Measurements from ENCODE around the gene ALDH7A1. TPM values are rescaled to one million over a fixed set of nuclear protein-coding genes. Genes with fewer than 3 reads are reported as not detected.

ALDH7A1 gene
- 10 to 100 TPM in 4 of 7 donors, 1 to 10 TPM in 3; 8.0 to 18.3 (median 13.4) TPM for total RNA-seq
- polyA plus RNA-seq = 10 to 100 TPM; 10.8 to 13.7 (median 11.6) TPM
- long read RNA-seq, donor 1, full-length matches to known transcripts = 20 of 26 reads
- long read RNA-seq, donor 1, partial matches to known transcripts = 6 of 26 reads
- long read RNA-seq, donor 1, other reads (novel, unspliced or antisense) = 0 of 26 reads
- long read RNA-seq, donor 2, full-length matches to known transcripts = 11 of 36 reads
- long read RNA-seq, donor 2, partial matches to known transcripts = 13 of 36 reads
- long read RNA-seq, donor 2, other reads (novel, unspliced or antisense) = 12 of 36 reads

- peak; percentile 87 for DNase-seq
- H3K4me1 ChIP-seq = peaks cover 0 to 25% (median 18%) of the 10 kb centered on the region in 6 donors
- TF ChIP-seq POLR2AphosphoS5 (IDR thresholded peaks at IDR 0.05) (peak; percentile 45 to 86 (median 72)), CTCF (IDR thresholded peaks at IDR 0.05 in 8 of 11, conservative IDR thresholded peaks at IDR 0.05 in 3 of 11) (peak in 6 of 11 experiments; percentile 6 to 50 (median 35)), POLR2A (IDR thresholded peaks at IDR 0.05) (peak in 1 of 3 donors; percentile 34)
- H3K4me3 ChIP-seq = peak within 1 kb of the TSS; percentile 44 to 76 (median 58)
- peaks cover 0 to 23% (median 0%) of the 10 kb centered on the region in 7 donors for H3K27me3 ChIP-seq (replicated peaks in 1 of 7)
- H3K27ac ChIP-seq = peak within 1 kb of the TSS in 6 of 8 donors; percentile 26 to 80 (median 72)
- H3K9me3 ChIP-seq = no peaks in the 10 kb centered on the region
- intact Hi-C loops (cut with DNase I; ENCODE audit: low total_unique reads) = no loop called here
- WGBS, 5 donors = 0 to 1% (median 1%) methylated on average over 24 to 44 of the region's 44 CpGs
- peaks cover 0 to under 1% (median 0%) of the 10 kb centered on the region in 6 donors for H3K36me3 ChIP-seq
Observed at GRCh38 chr5:126594748-126595485, at the start of gene ALDH7A1. TSS of gene ALDH7A1 (minus strand) at chr5:126595219. CDS start at chr5:126595198, 21 bp downstream.

GRCh38 chr5:126641387-126641786, 46.4 kb upstream of the ALDH7A1 start:
- H3K4me1 ChIP-seq = no peaks in the 10 kb centered on the region
- intact Hi-C loops (cut with DNase I; ENCODE audit: low total_unique reads) = no loop called here
- TF ChIP-seq POLR2AphosphoS5 (IDR thresholded peaks at IDR 0.05) (no peak), POLR2A (IDR thresholded peaks at IDR 0.05) (no peak), CTCF (IDR thresholded peaks at IDR 0.05 in 8 of 11, conservative IDR thresholded peaks at IDR 0.05 in 3 of 11) (no peak)
- no peak for DNase-seq
- H3K9me3 ChIP-seq = peaks cover 0 to 17% (median 14%) of the 10 kb centered on the region in 8 donors
- WGBS, 5 donors = 79 to 87% (median 85%) methylated on average over 5 of the region's 5 CpGs
- H3K4me3 ChIP-seq = no peak overlapping the region
- H3K27ac ChIP-seq = no peak overlapping the region
- no peaks in the 10 kb centered on the region for H3K27me3 ChIP-seq (replicated peaks in 1 of 7)
- no peaks in the 10 kb centered on the region for H3K36me3 ChIP-seq

- Histone ChIP-seq H3K36me3 (no peaks in the 10 kb centered on the region), H3K4me3 (no peak overlapping the region), H3K9me3 (peaks cover 0 to 15% (median 13%) of the 10 kb centered on the region in 8 donors), H3K4me1 (no peaks in the 10 kb centered on the region), H3K27me3 (replicated peaks in 1 of 7) (no peaks in the 10 kb centered on the region), H3K27ac (no peak overlapping the region)
- WGBS, 5 donors = 77 to 95% (median 84%) methylated on average over 1 of the region's 1 CpG
- intact Hi-C loops (cut with DNase I; ENCODE audit: low total_unique reads) = no loop called here
- TF ChIP-seq CTCF (IDR thresholded peaks at IDR 0.05 in 8 of 11, conservative IDR thresholded peaks at IDR 0.05 in 3 of 11) (no peak), POLR2A (IDR thresholded peaks at IDR 0.05) (no peak), POLR2AphosphoS5 (IDR thresholded peaks at IDR 0.05) (no peak)
- no peak for DNase-seq
Observed at GRCh38 chr5:126640866-126641265, 45.8 kb upstream of the ALDH7A1 start.

GRCh38 chr5:126636956-126637355, 41.9 kb upstream of the ALDH7A1 start:
- H3K36me3 ChIP-seq = no peaks in the 10 kb centered on the region
- H3K27me3 ChIP-seq (replicated peaks in 1 of 7) = no peaks in the 10 kb centered on the region
- no peaks in the 10 kb centered on the region for H3K4me1 ChIP-seq
- 49 to 70% (median 52%) methylated on average over 1 of the region's 1 CpG for WGBS, 5 donors
- H3K4me3 ChIP-seq = no peak overlapping the region
- intact Hi-C loops (cut with DNase I; ENCODE audit: low total_unique reads) = no loop called here
- DNase-seq = no peak
- H3K9me3 ChIP-seq = no peaks in the 10 kb centered on the region
- no peak for TF ChIP-seq POLR2AphosphoS5 (IDR thresholded peaks at IDR 0.05)
- TF ChIP-seq POLR2A (IDR thresholded peaks at IDR 0.05) = no peak
- no peak for TF ChIP-seq CTCF (IDR thresholded peaks at IDR 0.05 in 8 of 11, conservative IDR thresholded peaks at IDR 0.05 in 3 of 11)
- no peak overlapping the region for H3K27ac ChIP-seq

Data from spleen (tissue), 13 donors.